ENCODE results near the gene HACD4. TPM values are rescaled to one million over a fixed set of nuclear protein-coding genes. Genes with fewer than 3 reads are reported as not detected.

HACD4 gene
- 3.8 TPM for polyA plus RNA-seq (2012; ENCODE audit: low read depth, missing spikeins)

GRCh38 chr9:21031091-21031807 lies at the start of gene HACD4:
HACD4 (minus strand) TSS chr9:21031640; CDS start chr9:21031590, 50 bp downstream.
- DNase-seq (ENCODE audit: insufficient read length, low spot score) (peak; percentile 50), FAIRE-seq (peak; percentile 85)
- no peak for TF ChIP-seq POLR2AphosphoS5 (IDR thresholded peaks at IDR 0.05; ENCODE audit: low read depth, low read length)
- TF ChIP-seq POU2F2 (IDR thresholded peaks at IDR 0.05; ENCODE audit: low read depth, low read length): 0 out of 2 replicates have a peak, but pooled peaks have one; percentile 40
- TF ChIP-seq POLR2A (IDR thresholded peaks at IDR 0.05; ENCODE audit: low read depth, low read length): peak; percentile 16
- peak; percentile 25; the same call in 1 of the 2 replicates for TF ChIP-seq TAF1 (IDR thresholded peaks at IDR 0.05; ENCODE audit: low read depth, low read length)

GRCh38 chr9:21080793-21081192 lies 49.4 kb upstream of the HACD4 start:
- TF ChIP-seq POU2F2 (IDR thresholded peaks at IDR 0.05; ENCODE audit: low read depth, low read length): no peak
- TF ChIP-seq SPI1 (IDR thresholded peaks at IDR 0.05; ENCODE audit: low read depth, low read length): no peak
- no peak for TF ChIP-seq POLR2AphosphoS5 (IDR thresholded peaks at IDR 0.05; ENCODE audit: low read depth, low read length)
- no peak for TF ChIP-seq POLR2A (IDR thresholded peaks at IDR 0.05; ENCODE audit: low read depth, low read length)
- no peak for TF ChIP-seq TAF1 (IDR thresholded peaks at IDR 0.05; ENCODE audit: low read depth, low read length)
- no peak for TF ChIP-seq PAX5 (IDR thresholded peaks at IDR 0.05; ENCODE audit: insufficient read depth, low read length, severe bottlenecking)
- FAIRE-seq: no peak
- no peak for DNase-seq (ENCODE audit: insufficient read length, low spot score)

GRCh38 chr9:21078702-21079101 lies 47.3 kb upstream of the HACD4 start:
- DNase-seq (ENCODE audit: insufficient read length, low spot score): no peak
- TF ChIP-seq SPI1 (IDR thresholded peaks at IDR 0.05; ENCODE audit: low read depth, low read length) (no peak), PAX5 (IDR thresholded peaks at IDR 0.05; ENCODE audit: insufficient read depth, low read length, severe bottlenecking) (no peak), POLR2A (IDR thresholded peaks at IDR 0.05; ENCODE audit: low read depth, low read length) (no peak), TAF1 (IDR thresholded peaks at IDR 0.05; ENCODE audit: low read depth, low read length) (no peak), POU2F2 (IDR thresholded peaks at IDR 0.05; ENCODE audit: low read depth, low read length) (no peak), POLR2AphosphoS5 (IDR thresholded peaks at IDR 0.05; ENCODE audit: low read depth, low read length) (no peak)
- no peak for FAIRE-seq

- no peak for TF ChIP-seq TAF1 (IDR thresholded peaks at IDR 0.05; ENCODE audit: low read depth, low read length)
- peak; percentile 43; the same call in 1 of the 2 replicates for TF ChIP-seq SPI1 (IDR thresholded peaks at IDR 0.05; ENCODE audit: low read depth, low read length)
- FAIRE-seq (peak; percentile 41), DNase-seq (ENCODE audit: insufficient read length, low spot score) (no peak)
Observed at GRCh38 chr9:21077781-21078180, 46.3 kb upstream of the HACD4 start, which contains the start of gene IFNB1. IFNB1 (minus strand) TSS chr9:21077942; CDS start chr9:21077869, 73 bp downstream.

GRCh38 chr9:21075484-21075883 lies 44.0 kb upstream of the HACD4 start:
- DNase-seq (ENCODE audit: insufficient read length, low spot score) (no peak), FAIRE-seq (no peak)
- no peak for TF ChIP-seq SPI1 (IDR thresholded peaks at IDR 0.05; ENCODE audit: low read depth, low read length)
- TF ChIP-seq PAX5 (IDR thresholded peaks at IDR 0.05; ENCODE audit: insufficient read depth, low read length, severe bottlenecking): no peak
- no peak for TF ChIP-seq POU2F2 (IDR thresholded peaks at IDR 0.05; ENCODE audit: low read depth, low read length)
- TF ChIP-seq TAF1 (IDR thresholded peaks at IDR 0.05; ENCODE audit: low read depth, low read length): no peak
- TF ChIP-seq POLR2AphosphoS5 (IDR thresholded peaks at IDR 0.05; ENCODE audit: low read depth, low read length): no peak
- no peak for TF ChIP-seq POLR2A (IDR thresholded peaks at IDR 0.05; ENCODE audit: low read depth, low read length)

GRCh38 chr9:21070906-21071305 lies 39.5 kb upstream of the HACD4 start:
- no peak for TF ChIP-seq POLR2AphosphoS5 (IDR thresholded peaks at IDR 0.05; ENCODE audit: low read depth, low read length)
- TF ChIP-seq TAF1 (IDR thresholded peaks at IDR 0.05; ENCODE audit: low read depth, low read length): no peak
- TF ChIP-seq POLR2A (IDR thresholded peaks at IDR 0.05; ENCODE audit: low read depth, low read length): no peak
- FAIRE-seq (no peak), DNase-seq (ENCODE audit: insufficient read length, low spot score) (no peak)

- DNase-seq (ENCODE audit: insufficient read length, low spot score) (no peak), FAIRE-seq (no peak)
- TF ChIP-seq SPI1 (IDR thresholded peaks at IDR 0.05; ENCODE audit: low read depth, low read length): no peak
- no peak for TF ChIP-seq PAX5 (IDR thresholded peaks at IDR 0.05; ENCODE audit: insufficient read depth, low read length, severe bottlenecking)
- no peak for TF ChIP-seq POLR2A (IDR thresholded peaks at IDR 0.05; ENCODE audit: low read depth, low read length)
- no peak for TF ChIP-seq POLR2AphosphoS5 (IDR thresholded peaks at IDR 0.05; ENCODE audit: low read depth, low read length)
- TF ChIP-seq TAF1 (IDR thresholded peaks at IDR 0.05; ENCODE audit: low read depth, low read length): no peak
- TF ChIP-seq POU2F2 (IDR thresholded peaks at IDR 0.05; ENCODE audit: low read depth, low read length): no peak
Observed at GRCh38 chr9:21070171-21070571, 38.7 kb upstream of the HACD4 start.

GRCh38 chr9:21060919-21061561 lies 29.6 kb upstream of the HACD4 start:
- FAIRE-seq (peak; percentile 71), DNase-seq (ENCODE audit: insufficient read length, low spot score) (no peak)
- TF ChIP-seq TAF1 (IDR thresholded peaks at IDR 0.05; ENCODE audit: low read depth, low read length) (no peak), SPI1 (IDR thresholded peaks at IDR 0.05; ENCODE audit: low read depth, low read length) (peak; percentile 82)

- FAIRE-seq (no peak), DNase-seq (ENCODE audit: insufficient read length, low spot score) (no peak)
- no peak for TF ChIP-seq TAF1 (IDR thresholded peaks at IDR 0.05; ENCODE audit: low read depth, low read length)
Observed at GRCh38 chr9:21056931-21057330, 25.5 kb upstream of the HACD4 start.

- no peak for TF ChIP-seq POU2F2 (IDR thresholded peaks at IDR 0.05; ENCODE audit: low read depth, low read length)
- no peak for TF ChIP-seq POLR2A (IDR thresholded peaks at IDR 0.05; ENCODE audit: low read depth, low read length)
- TF ChIP-seq SPI1 (IDR thresholded peaks at IDR 0.05; ENCODE audit: low read depth, low read length): no peak
- TF ChIP-seq PAX5 (IDR thresholded peaks at IDR 0.05; ENCODE audit: insufficient read depth, low read length, severe bottlenecking): no peak
- no peak for TF ChIP-seq TAF1 (IDR thresholded peaks at IDR 0.05; ENCODE audit: low read depth, low read length)
- TF ChIP-seq POLR2AphosphoS5 (IDR thresholded peaks at IDR 0.05; ENCODE audit: low read depth, low read length): no peak
- DNase-seq (ENCODE audit: insufficient read length, low spot score) (no peak), FAIRE-seq (no peak)
Observed at GRCh38 chr9:21053851-21054250, 22.4 kb upstream of the HACD4 start.

All from GM12891 (cell line).